Smooth muscle cell (in vitro differentiated cells): ENCODE data around the gene GALNT12. TPM values are rescaled to one million over a fixed set of nuclear protein-coding genes. Genes with fewer than 3 reads are reported as not detected.

Source experiments
- DNase-seq: peaks from one replicate; lab custom pipeline; 2025; ENCODE audit not compliant: unreplicated experiment; lab: John Stamatoyannopoulos, UW
- H2AFZ ChIP-seq: fragments of 200-600 bp; sonication (generic); 2 replicates; pipeline ENCODE4 v1.6.0; 2016; ENCODE audit warnings: antibody characterized with exemption, low read depth, mild to moderate bottlenecking
- H3F3A ChIP-seq: fragments of 200-600 bp; sonication (generic); 2 replicates; pipeline ENCODE4 v1.6.0; 2017; ENCODE audit warnings: antibody characterized with exemption, low read depth
- H3K27ac ChIP-seq: fragments of 200-600 bp; sonication (generic); 2 replicates; pipeline ENCODE4 v1.5.1; 2016; ENCODE audit warnings: low read depth, mild to moderate bottlenecking
- H3K27me3 ChIP-seq: fragments of 200-600 bp; sonication (generic); 2 replicates; pipeline ENCODE4 v1.6.1; 2016; ENCODE audit warnings: low read depth, mild to moderate bottlenecking
- H3K36me3 ChIP-seq: fragments of 200-600 bp; sonication (generic); 2 replicates; pipeline ENCODE4 v1.5.1; 2016; ENCODE audit warnings: low read depth
- H3K4me1 ChIP-seq: fragments of 200-600 bp; sonication (generic); 2 replicates; pipeline ENCODE4 v1.5.1; 2016; ENCODE audit warnings: low read depth
- H3K4me2 ChIP-seq: fragments of 200-600 bp; sonication (generic); 2 replicates; pipeline ENCODE4 v1.6.0; 2016; ENCODE audit warnings: mild to moderate bottlenecking
- H3K4me3 ChIP-seq: fragments of 200-600 bp; sonication (generic); 2 replicates; pipeline ENCODE4 v1.5.1; 2016; ENCODE audit warnings: mild to moderate bottlenecking
- H3K79me2 ChIP-seq: fragments of 200-600 bp; sonication (generic); 2 replicates; pipeline ENCODE4 v1.6.0; 2016; ENCODE audit warnings: low read depth, mild to moderate bottlenecking
- H3K9ac ChIP-seq: fragments of 200-600 bp; sonication (generic); 2 replicates; pipeline ENCODE4 v1.6.0; 2016; ENCODE audit warnings: low read depth
- H3K9me3 ChIP-seq: fragments of 200-600 bp; sonication (generic); replicated peaks from 2 replicates; pipeline ENCODE4 v1.5.1; 2016; ENCODE audit warnings: low read depth
- H4K20me1 ChIP-seq: fragments of 200-600 bp; sonication (generic); 2 replicates; pipeline ENCODE4 v1.6.0; 2016; ENCODE audit warnings: low read depth
- WGBS: methylation state at CpG from one replicate; pipeline ENCODE4 v1.1.7; 2016; ENCODE audit warnings: low lambda C conversion rate; 5-methylcytosine and 5-hydroxymethylcytosine counted together
- polyA plus RNA-seq: library from polyadenylated mRNA; unstranded; fragments of >200 nt; fragmentation: Nextera tagmentation; extraction: Ambion mirVana; gene quantifications from 2 replicates; pipeline ENCODE4 v1.2.1, GENCODE V29; 2016
- total RNA-seq: library from RNA; depleted of rRNA; stranded (reverse); fragments of >200 nt; gene quantifications from 2 replicates; pipeline ENCODE4 v1.2.3, GENCODE V29; 2014
- TF ChIP-seq, protein P1 (sequence below): fragments of 200-600 bp; sonication (generic); IDR thresholded peaks from 2 replicates; pipeline ENCODE4 v1.5.1; 2017; ENCODE audit warnings: borderline replicate concordance, mild to moderate bottlenecking, antibody characterized with exemption; ENCODE audit not compliant: insufficient read depth, poor library complexity, severe bottlenecking

The GALNT12 gene
- total and polyA plus RNA-seq, 2 experiments from 2014 or later = 1.7 to 4.0 TPM

DNA sequence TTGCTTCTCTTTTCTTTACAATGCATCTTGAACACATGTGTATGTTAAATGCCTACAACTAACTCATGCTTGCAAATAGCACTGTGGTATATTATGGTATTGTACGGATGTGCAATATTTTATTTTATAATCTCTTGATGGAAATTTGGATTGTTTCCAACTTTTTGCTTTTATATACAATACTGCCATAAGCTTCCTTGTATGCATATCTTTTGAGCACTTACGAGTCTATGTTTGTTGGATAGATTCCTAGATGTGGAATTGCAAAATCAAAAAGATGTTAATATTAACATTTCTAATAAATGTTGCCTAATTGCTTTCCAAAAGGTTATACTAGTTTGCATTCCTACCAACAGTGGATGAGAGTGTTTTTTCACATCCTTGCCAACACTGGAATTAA lies 3.4 kb upstream of the GALNT12 start:
- no peak overlapping the region for H3K4me3 ChIP-seq
- no peaks in the 10 kb centered on the region for H3K36me3 ChIP-seq
- no peak overlapping the region for H3K9ac ChIP-seq
- no peaks in the 10 kb centered on the region for H3K79me2 ChIP-seq
- WGBS = 50% methylated on average over 2 of the region's 2 CpGs
- no peak overlapping the region for H3K4me2 ChIP-seq
- TF ChIP-seq, protein P1, sequence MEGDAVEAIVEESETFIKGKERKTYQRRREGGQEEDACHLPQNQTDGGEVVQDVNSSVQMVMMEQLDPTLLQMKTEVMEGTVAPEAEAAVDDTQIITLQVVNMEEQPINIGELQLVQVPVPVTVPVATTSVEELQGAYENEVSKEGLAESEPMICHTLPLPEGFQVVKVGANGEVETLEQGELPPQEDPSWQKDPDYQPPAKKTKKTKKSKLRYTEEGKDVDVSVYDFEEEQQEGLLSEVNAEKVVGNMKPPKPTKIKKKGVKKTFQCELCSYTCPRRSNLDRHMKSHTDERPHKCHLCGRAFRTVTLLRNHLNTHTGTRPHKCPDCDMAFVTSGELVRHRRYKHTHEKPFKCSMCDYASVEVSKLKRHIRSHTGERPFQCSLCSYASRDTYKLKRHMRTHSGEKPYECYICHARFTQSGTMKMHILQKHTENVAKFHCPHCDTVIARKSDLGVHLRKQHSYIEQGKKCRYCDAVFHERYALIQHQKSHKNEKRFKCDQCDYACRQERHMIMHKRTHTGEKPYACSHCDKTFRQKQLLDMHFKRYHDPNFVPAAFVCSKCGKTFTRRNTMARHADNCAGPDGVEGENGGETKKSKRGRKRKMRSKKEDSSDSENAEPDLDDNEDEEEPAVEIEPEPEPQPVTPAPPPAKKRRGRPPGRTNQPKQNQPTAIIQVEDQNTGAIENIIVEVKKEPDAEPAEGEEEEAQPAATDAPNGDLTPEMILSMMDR = no peak
- peaks cover 31% of the 10 kb centered on the region for H3K27me3 ChIP-seq
- no peaks in the 10 kb centered on the region for H3K9me3 ChIP-seq
- H4K20me1 ChIP-seq = no peaks in the 10 kb centered on the region
- no peak overlapping the region for H3K27ac ChIP-seq
- H2AFZ ChIP-seq = no peak overlapping the region
- peaks cover 8% of the 10 kb centered on the region for H3F3A ChIP-seq
- DNase-seq = no peak
- H3K4me1 ChIP-seq = peaks cover 11% of the 10 kb centered on the region

DNA sequence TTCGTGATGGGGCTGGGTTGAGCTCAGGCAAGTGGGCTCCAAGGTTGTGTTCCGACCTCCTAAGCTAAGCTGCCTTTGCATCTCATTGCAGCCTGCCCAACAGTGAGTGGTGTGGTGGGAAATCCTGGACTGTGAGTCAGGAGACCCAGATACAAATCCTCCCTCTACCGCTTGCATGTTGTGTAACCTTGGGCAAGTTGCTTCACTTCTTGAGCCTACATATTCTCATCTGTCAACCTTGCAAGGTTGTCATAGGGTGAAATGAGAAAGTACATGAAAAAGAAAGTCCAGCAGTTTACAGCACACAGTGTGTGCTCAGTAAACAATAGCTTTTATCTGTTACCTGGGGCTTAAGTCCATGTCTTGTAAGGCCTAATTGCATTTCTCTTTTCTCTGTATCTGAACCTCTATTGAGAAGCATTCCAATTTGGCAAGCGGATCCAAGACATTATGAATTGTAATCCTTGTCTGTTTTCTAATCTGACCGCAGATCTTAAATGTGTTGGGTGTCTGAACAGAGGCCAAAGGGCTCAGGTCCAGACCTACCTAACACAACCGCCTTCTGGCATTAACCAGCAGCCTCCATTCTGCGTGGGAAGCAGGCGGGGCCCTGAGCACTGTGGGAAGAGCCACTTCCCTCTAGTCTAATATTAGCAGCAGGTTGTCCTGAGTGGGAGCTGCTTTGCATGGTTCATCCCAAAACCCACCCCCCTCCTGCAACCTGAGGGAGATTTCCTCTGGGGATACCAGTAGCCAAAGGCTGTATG lies 1.8 kb upstream of the GALNT12 start:
- 58% methylated on average over 8 of the region's 8 CpGs for WGBS
- Histone ChIP-seq H3K4me2 (no peak overlapping the region), H3K79me2 (no peaks in the 10 kb centered on the region), H2AFZ (no peak overlapping the region), H3K9ac (no peak overlapping the region), H4K20me1 (no peaks in the 10 kb centered on the region), H3K27ac (no peak overlapping the region), H3F3A (peaks cover 8% of the 10 kb centered on the region), H3K9me3 (no peaks in the 10 kb centered on the region), H3K36me3 (no peaks in the 10 kb centered on the region), H3K4me3 (no peak overlapping the region), H3K27me3 (peaks cover 31% of the 10 kb centered on the region), H3K4me1 (peaks cover 25% of the 10 kb centered on the region)
- no peak for DNase-seq
- TF ChIP-seq, protein P1 = no peak

DNA sequence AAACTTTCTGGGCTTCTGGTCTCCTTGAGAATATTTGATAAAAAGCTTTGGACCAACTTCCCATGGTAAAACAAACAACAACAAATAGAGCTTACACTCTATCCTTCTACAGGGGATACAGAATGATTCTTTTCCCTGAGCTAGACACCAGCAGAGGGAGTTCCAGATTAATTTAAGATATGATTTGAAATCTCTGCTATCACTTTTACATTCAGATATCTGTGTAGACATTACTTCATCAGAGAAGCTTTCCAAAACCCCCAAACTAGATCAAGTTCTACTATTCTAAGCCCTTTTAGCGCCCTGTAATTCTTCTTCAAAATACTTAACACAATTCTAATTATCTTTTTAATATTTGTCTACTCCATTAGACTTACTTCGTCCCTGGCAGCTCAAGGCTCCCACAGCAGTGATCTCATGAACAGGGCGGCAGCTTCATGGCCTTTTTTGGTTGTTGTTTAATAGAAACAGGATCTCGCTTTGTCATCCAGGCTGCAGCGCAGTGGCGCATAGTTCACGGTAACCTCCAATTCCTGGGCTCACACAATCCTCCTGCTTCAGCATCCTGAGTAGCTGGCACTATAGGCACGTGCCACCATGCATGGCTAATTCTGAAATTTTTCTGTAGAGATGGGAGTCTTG lies 955 bp upstream of the GALNT12 start:
- Histone ChIP-seq H3K4me1 (peaks cover 29% of the 10 kb centered on the region), H3F3A (peaks cover 8% of the 10 kb centered on the region), H4K20me1 (no peaks in the 10 kb centered on the region), H3K36me3 (no peaks in the 10 kb centered on the region), H3K9ac (no peak overlapping the region), H3K9me3 (no peaks in the 10 kb centered on the region), H3K27me3 (peaks cover 31% of the 10 kb centered on the region), H3K27ac (no peak overlapping the region), H2AFZ (no peak overlapping the region), H3K4me2 (peak overlapping the region; percentile 88), H3K79me2 (no peaks in the 10 kb centered on the region), H3K4me3 (no peak overlapping the region)
- 86% methylated on average over 8 of the region's 8 CpGs for WGBS
- TF ChIP-seq, protein P1 = no peak
- no peak for DNase-seq

DNA sequence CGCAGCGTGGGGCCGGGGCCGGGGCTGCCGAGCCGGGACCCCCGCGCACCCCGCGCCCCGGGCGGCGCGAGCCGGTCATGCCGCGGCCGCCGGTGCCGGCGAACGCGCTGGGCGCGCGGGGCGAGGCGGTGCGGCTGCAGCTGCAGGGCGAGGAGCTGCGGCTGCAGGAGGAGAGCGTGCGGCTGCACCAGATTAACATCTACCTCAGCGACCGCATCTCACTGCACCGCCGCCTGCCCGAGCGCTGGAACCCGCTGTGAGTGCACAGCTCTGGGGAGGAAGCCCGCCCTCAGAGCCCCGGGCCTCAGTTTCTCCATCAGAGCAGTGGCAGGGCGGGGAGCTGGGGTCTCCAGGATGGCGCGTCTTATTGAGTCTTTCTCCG lies 335 bp downstream of the GALNT12 start:
- H3K4me2 ChIP-seq = peak overlapping the region; percentile 99
- H3K9me3 ChIP-seq = no peaks in the 10 kb centered on the region
- H3K36me3 ChIP-seq = no peaks in the 10 kb centered on the region
- peaks cover 29% of the 10 kb centered on the region for H3K4me1 ChIP-seq
- H3K27me3 ChIP-seq = peaks cover 31% of the 10 kb centered on the region
- TF ChIP-seq, protein P1 = no peak
- H4K20me1 ChIP-seq = no peaks in the 10 kb centered on the region
- peak overlapping the region; percentile 60 for H3K4me3 ChIP-seq
- peak overlapping the region; percentile 77 for H2AFZ ChIP-seq
- 1% methylated on average over 37 of the region's 46 CpGs for WGBS
- no peak for DNase-seq
- H3K9ac ChIP-seq = no peak overlapping the region
- no peaks in the 10 kb centered on the region for H3K79me2 ChIP-seq
- peaks cover 8% of the 10 kb centered on the region for H3F3A ChIP-seq
- H3K27ac ChIP-seq = no peak overlapping the region
